Stomach (tissue), 4 donors: ENCODE measurements around the gene TRIM59.

ENCODE experiments used
- POLR2A ChIP-seq, 4 donors: fragments of 450-650 bp; IDR thresholded peaks; one replicate each; pipeline ENCODE4 v1.6.1; 2016; ENCODE audit warnings: antibody characterized with exemption in 4 of 4, control low read depth in 2 of 4, mild to moderate bottlenecking in 1 of 4, moderate library complexity in 1 of 4
- POLR2AphosphoS5 ChIP-seq, 3 donors: sonication (generic); formaldehyde crosslinking; IDR thresholded peaks; one replicate each; pipeline ENCODE4 v1.6.1; 2016; ENCODE audit warnings: antibody characterized with exemption in 3 of 3
- TF ChIP-seq, protein P1 (sequence below), 7 experiments: fragments of 450-650 bp in 4 of 7; fragments of 200-600 bp in 3 of 7; sonication (generic) in 3 of 7; IDR thresholded peaks; one replicate each; pipeline ENCODE4 v1.5.1; 2016 to 2019; ENCODE audit warnings: antibody characterized with exemption in 7 of 7, control low read depth in 2 of 7, mild to moderate bottlenecking in 1 of 7

DNA sequence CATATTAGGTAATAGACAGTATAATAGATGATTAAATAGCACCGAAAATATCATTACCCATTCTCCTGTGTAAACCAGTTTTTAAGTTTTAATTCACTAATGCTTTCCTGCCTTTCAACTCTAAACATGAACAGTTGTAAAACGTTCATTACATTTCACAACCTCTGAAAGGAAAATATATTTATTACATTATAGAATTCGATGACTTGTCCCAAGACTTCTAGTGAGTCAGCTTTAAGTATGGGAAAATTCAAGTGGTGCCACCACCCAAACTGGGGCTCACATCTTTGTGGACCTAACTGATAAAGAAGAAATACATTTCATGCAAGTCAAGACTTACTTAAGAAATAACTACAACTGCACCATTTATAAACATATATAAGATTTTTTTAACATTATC lies 2.0 kb downstream of the TRIM59 start:
- TF ChIP-seq, protein P1, sequence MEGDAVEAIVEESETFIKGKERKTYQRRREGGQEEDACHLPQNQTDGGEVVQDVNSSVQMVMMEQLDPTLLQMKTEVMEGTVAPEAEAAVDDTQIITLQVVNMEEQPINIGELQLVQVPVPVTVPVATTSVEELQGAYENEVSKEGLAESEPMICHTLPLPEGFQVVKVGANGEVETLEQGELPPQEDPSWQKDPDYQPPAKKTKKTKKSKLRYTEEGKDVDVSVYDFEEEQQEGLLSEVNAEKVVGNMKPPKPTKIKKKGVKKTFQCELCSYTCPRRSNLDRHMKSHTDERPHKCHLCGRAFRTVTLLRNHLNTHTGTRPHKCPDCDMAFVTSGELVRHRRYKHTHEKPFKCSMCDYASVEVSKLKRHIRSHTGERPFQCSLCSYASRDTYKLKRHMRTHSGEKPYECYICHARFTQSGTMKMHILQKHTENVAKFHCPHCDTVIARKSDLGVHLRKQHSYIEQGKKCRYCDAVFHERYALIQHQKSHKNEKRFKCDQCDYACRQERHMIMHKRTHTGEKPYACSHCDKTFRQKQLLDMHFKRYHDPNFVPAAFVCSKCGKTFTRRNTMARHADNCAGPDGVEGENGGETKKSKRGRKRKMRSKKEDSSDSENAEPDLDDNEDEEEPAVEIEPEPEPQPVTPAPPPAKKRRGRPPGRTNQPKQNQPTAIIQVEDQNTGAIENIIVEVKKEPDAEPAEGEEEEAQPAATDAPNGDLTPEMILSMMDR (IDR thresholded peaks at IDR 0.05) = no peak
- no peak for TF ChIP-seq POLR2AphosphoS5 (IDR thresholded peaks at IDR 0.05)
- no peak for TF ChIP-seq POLR2A (IDR thresholded peaks at IDR 0.05)
